Kidney epithelial cell (primary cell): ENCODE measurements around the gene MAP3K9. TPM values are rescaled to one million over a fixed set of nuclear protein-coding genes. Genes with fewer than 3 reads are reported as not detected.

Experiments
- DNase-seq: peaks from one replicate; pipeline ENCODE4 v3.0.0-alpha.2; 2010; ENCODE audit warnings: low read depth
- H3K27me3 ChIP-seq: 2 replicates; pipeline ENCODE4 v1.6.0; 2011; ENCODE audit warnings: low read length; ENCODE audit not compliant: control insufficient read depth, insufficient read depth
- H3K36me3 ChIP-seq: 2 replicates; pipeline ENCODE4 v1.5.1; 2011; ENCODE audit warnings: low read length; ENCODE audit not compliant: control insufficient read depth, insufficient read depth
- H3K4me3 ChIP-seq: 2 replicates; pipeline ENCODE4 v1.5.1; 2011; ENCODE audit warnings: low read depth, mild to moderate bottlenecking, control low read depth, low read length
- total RNA-seq: library from RNA; depleted of rRNA; stranded (reverse); fragments of >200 nt; gene quantifications from 2 replicates; pipeline ENCODE4 v1.2.3, GENCODE V29; 2015
- TF ChIP-seq, protein P1 (sequence below): IDR thresholded peaks from 2 replicates; pipeline ENCODE4 v1.5.1; 2011; ENCODE audit warnings: mild to moderate bottlenecking, moderate library complexity, low read length, control low read depth, inconsistent platforms; ENCODE audit not compliant: insufficient read depth, poor library complexity, severe bottlenecking

Gene MAP3K9
- total RNA-seq, 1 donor from 2014 or later, result 10.4 TPM

DNA sequence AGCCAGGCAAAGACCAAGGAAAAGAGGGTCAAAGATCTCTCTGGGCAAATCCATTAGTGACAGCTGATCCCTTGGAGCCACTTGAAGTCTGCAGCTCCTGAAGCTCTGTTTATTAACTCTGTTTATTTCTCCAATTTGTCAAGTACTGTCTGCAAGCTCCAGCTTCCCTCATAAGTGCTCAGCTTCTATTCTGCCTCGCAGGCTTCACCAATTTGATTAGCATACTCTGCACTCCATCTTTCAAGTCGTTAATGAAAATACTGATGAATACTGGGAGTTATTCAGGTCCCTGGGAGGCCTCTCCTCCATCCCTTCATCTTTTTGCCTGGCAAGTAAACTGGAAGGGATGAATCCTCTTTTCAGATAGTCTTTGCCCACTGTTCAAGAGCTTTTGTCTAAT lies 113.3 kb downstream of the MAP3K9 start:
- Histone ChIP-seq H3K27me3 (no peaks in the 10 kb centered on the region), H3K4me3 (no peak overlapping the region), H3K36me3 (no peaks in the 10 kb centered on the region)
- TF ChIP-seq, protein P1, sequence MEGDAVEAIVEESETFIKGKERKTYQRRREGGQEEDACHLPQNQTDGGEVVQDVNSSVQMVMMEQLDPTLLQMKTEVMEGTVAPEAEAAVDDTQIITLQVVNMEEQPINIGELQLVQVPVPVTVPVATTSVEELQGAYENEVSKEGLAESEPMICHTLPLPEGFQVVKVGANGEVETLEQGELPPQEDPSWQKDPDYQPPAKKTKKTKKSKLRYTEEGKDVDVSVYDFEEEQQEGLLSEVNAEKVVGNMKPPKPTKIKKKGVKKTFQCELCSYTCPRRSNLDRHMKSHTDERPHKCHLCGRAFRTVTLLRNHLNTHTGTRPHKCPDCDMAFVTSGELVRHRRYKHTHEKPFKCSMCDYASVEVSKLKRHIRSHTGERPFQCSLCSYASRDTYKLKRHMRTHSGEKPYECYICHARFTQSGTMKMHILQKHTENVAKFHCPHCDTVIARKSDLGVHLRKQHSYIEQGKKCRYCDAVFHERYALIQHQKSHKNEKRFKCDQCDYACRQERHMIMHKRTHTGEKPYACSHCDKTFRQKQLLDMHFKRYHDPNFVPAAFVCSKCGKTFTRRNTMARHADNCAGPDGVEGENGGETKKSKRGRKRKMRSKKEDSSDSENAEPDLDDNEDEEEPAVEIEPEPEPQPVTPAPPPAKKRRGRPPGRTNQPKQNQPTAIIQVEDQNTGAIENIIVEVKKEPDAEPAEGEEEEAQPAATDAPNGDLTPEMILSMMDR, result no peak
- DNase-seq, result no peak

DNA sequence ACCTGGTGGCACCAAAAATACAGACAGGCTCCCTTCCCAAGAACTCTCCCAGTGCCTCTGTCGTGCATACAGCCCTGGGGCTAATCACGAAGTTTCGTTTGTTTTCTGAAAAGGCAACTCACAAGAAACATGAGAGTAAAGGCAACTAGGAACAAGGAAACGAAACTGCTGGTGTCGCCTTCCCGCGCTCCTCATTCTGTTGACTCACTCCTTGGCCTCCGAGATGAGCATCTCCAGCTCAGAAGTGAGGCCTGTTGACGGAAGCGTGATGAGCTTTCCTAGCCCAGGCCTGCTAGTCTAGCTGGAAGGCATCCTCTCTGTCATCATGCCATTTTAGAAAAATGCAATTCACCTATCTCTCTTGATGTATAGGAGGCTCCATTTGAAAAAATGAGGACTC lies 117.1 kb downstream of the MAP3K9 start:
- no peak for DNase-seq
- H3K27me3 ChIP-seq, result no peaks in the 10 kb centered on the region
- H3K4me3 ChIP-seq, result no peak overlapping the region
- TF ChIP-seq, protein P1, result no peak
- no peaks in the 10 kb centered on the region for H3K36me3 ChIP-seq

DNA sequence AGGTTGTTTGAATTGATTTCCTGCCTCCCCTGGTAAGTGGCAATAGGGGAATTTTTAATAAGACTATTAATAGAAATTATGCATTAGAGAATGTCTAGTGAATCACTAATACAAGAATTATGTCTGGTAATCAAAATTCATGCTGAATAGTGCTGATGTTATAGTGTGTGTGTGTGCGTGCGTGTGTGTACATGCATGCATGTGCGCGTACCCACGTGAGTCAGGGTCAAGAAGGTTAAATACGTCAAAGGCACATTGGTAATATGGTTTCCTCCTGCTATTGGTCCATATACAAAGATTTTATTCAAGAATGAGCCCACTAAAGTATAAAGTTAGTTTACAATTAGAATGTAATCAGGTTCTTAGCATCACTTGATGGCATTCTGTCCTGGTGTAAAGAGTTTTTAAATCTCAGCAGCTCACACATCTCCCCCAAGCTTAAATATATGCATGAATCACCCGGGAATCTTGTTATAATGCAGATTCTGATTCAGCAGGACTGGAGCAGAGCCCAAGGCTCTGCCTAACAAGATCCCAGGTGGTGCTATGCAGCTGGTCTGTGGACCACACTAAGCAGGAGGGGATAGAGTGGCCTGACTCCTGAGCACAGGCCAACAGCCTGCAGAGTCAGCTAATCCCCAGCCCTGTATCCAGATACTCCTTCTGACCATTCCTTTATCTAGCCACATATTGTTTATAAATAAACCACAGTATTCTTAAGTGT lies 123.7 kb downstream of the MAP3K9 start:
- H3K4me3 ChIP-seq, result no peak overlapping the region
- H3K36me3 ChIP-seq, result no peaks in the 10 kb centered on the region
- no peak for DNase-seq
- no peaks in the 10 kb centered on the region for H3K27me3 ChIP-seq
- TF ChIP-seq, protein P1, result no peak

DNA sequence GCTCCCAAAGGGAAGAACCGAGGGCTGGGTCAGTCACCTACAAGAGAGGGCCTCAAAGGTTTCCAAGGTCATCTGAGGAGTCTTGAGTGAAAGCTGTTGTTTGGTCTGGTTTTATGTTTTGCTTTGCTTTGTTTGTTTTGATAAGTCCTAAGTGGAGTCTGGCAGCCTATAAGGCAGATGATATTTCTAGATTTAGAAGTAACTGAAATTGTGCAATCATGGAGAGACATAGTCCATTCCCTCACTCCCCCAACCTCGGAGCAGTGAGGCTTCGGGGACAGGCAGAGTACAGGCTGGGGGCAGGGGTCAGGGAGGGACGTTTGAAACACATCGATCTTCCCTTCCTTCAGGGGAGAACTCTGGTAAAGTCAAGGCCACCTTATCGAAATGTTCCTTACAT lies 125.3 kb downstream of the MAP3K9 start:
- TF ChIP-seq, protein P1, result no peak
- Histone ChIP-seq H3K4me3 (no peak overlapping the region), H3K27me3 (no peaks in the 10 kb centered on the region), H3K36me3 (no peaks in the 10 kb centered on the region)
- DNase-seq, result no peak

DNA sequence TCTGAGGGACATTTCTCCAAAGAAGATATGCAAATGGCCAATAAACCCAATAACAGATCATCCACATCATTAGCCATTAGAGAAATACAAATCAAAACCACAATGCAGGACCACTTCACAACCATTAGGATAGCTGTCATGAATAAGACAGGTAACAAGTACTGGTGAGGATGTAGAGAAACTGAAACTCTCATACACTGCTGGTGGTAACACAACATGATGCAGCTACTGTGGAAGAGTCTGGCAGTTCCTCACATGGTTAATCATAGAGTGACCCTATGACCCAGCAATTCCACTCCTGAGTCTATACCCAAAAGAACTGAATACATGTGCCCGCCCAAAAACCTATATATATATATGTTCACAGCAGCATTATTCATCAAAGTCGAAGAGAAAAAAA lies 128.6 kb downstream of the MAP3K9 start:
- H3K4me3 ChIP-seq, result no peak overlapping the region
- no peak for DNase-seq
- no peaks in the 10 kb centered on the region for H3K36me3 ChIP-seq
- H3K27me3 ChIP-seq, result no peaks in the 10 kb centered on the region
- TF ChIP-seq, protein P1, result no peak

DNA sequence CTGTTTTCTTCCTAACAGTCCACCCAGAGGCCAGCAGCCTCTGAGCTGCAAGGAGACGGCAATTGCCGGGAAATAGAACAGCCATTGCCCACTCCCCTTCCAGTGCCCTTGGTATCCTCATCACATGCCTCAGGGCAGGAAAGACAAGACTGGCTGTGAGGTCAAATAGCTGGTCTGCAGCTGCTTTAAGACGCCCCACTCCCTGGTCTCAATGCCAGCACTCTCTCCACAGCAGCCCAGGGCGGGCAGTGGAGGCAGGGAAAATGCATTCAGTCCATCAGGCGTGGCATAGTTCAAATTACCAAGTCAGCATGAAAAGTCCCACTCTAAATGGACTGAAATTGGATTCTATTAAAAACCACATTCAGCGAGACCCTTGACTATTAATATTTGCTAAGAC lies 132.0 kb downstream of the MAP3K9 start:
- Histone ChIP-seq H3K36me3 (no peaks in the 10 kb centered on the region), H3K4me3 (no peak overlapping the region), H3K27me3 (no peaks in the 10 kb centered on the region)
- no peak for DNase-seq
- TF ChIP-seq, protein P1, result no peak
